ENCODE measurements around the gene SUGCT. TPM values are rescaled to one million over a fixed set of nuclear protein-coding genes. Genes with fewer than 3 reads are reported as not detected.

SUGCT gene
- total and polyA plus RNA-seq, 7 donors: 2.4 to 7.3 (median 3.2) TPM

DNA sequence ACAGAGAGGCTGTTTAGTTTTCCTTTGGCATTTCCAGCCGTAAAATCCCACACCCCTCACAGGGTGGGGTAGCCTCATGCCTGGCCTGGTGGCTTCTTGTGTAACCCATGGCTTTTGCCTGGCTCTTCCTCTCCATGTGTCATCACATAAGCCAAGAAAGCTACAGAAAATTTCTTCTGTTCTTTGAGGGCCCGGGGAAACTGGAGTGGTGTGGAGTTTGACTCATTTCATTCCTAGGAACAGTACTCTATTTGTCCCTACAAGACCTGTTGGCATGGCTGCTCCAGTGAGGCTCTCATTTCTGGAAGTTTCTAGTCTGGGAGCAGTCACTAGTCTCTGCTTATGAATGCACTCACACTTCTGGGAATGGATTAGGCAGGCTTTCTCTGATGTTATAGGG, 523.9 kb downstream of the SUGCT start:
- no peak overlapping the region for H3K27ac ChIP-seq
- no peaks in the 10 kb centered on the region for H3K4me1 ChIP-seq
- ATAC-seq (no peak), DNase-seq (no peak)
- TF ChIP-seq, protein P1, sequence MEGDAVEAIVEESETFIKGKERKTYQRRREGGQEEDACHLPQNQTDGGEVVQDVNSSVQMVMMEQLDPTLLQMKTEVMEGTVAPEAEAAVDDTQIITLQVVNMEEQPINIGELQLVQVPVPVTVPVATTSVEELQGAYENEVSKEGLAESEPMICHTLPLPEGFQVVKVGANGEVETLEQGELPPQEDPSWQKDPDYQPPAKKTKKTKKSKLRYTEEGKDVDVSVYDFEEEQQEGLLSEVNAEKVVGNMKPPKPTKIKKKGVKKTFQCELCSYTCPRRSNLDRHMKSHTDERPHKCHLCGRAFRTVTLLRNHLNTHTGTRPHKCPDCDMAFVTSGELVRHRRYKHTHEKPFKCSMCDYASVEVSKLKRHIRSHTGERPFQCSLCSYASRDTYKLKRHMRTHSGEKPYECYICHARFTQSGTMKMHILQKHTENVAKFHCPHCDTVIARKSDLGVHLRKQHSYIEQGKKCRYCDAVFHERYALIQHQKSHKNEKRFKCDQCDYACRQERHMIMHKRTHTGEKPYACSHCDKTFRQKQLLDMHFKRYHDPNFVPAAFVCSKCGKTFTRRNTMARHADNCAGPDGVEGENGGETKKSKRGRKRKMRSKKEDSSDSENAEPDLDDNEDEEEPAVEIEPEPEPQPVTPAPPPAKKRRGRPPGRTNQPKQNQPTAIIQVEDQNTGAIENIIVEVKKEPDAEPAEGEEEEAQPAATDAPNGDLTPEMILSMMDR (IDR thresholded peaks at IDR 0.05): no peak
- H3K27me3 ChIP-seq (ENCODE audit: insufficient read depth in 3 of 3, low read length in 2 of 3): no peaks in the 10 kb centered on the region
- no peaks in the 10 kb centered on the region for H3K36me3 ChIP-seq (ENCODE audit: insufficient read depth in 1 of 2, low read depth in 1 of 2)
- intact Hi-C loops (cut with DNase I): no loop called here
- H3K4me3 ChIP-seq: no peak overlapping the region
- WGBS, 3 donors: 33 to 54% (median 38%) methylated on average over 2 of the region's 2 CpGs
- no peaks in the 10 kb centered on the region for H3K9me3 ChIP-seq

DNA sequence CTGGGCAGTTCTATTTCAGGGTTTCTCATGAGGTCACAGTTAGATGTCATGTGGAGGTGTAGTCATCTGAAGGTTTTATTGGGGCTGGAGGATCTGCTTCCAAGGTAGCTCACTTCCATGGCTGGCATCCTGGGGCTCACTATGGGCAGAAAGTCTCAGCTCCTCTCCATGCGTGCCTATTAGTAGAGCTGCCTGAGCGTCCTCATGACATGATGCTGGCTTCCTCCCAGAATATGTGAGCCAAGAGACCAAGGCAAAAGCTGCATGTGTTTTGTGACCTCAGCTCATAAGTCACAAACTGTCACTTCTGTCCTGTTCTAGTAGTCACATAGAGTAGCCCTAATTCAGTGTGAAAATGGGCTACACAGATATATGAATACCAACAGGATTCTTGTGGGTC, 524.4 kb downstream of the SUGCT start:
- Histone ChIP-seq H3K9me3 (no peaks in the 10 kb centered on the region), H3K27me3 (ENCODE audit: insufficient read depth in 3 of 3, low read length in 2 of 3) (no peaks in the 10 kb centered on the region), H3K4me3 (no peak overlapping the region), H3K36me3 (ENCODE audit: insufficient read depth in 1 of 2, low read depth in 1 of 2) (no peaks in the 10 kb centered on the region), H3K27ac (no peak overlapping the region), H3K4me1 (no peaks in the 10 kb centered on the region)
- WGBS, 3 donors: 22 to 28% (median 28%) methylated on average over 2 of the region's 2 CpGs
- ATAC-seq (peak in 3 of 4 donors; percentile 51 to 60 (median 60)), DNase-seq (no peak)
- intact Hi-C loops (cut with DNase I): no loop called here
- TF ChIP-seq, protein P1 (IDR thresholded peaks at IDR 0.05): no peak

DNA sequence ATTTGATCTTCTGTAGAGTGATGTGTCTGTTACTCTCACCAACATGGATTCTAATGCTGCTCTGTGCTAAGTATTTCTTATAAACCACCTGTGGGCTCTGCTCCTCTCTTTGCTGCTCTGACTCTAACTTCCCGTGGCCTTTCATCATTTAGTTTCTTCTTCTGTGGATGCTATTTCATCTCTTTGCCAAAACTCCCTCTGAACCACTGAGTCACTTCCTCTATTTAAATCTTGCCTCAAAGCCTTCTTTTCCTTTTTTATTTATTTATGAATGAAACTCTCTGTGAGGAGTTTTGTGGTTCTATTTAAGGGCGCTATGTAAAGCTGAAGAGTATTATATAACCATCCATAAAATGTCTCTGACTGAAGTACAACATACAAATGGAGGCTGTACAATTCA, 538.5 kb downstream of the SUGCT start:
- WGBS, 3 donors: 60 to 70% (median 66%) methylated on average over 2 of the region's 2 CpGs
- no peaks in the 10 kb centered on the region for H3K9me3 ChIP-seq
- no peaks in the 10 kb centered on the region for H3K4me1 ChIP-seq
- H3K36me3 ChIP-seq (ENCODE audit: insufficient read depth in 1 of 2, low read depth in 1 of 2): no peaks in the 10 kb centered on the region
- DNase-seq (no peak), ATAC-seq (no peak)
- H3K27ac ChIP-seq: no peak overlapping the region
- intact Hi-C loops (cut with DNase I): no loop called here
- TF ChIP-seq, protein P1 (IDR thresholded peaks at IDR 0.05): no peak
- H3K27me3 ChIP-seq (ENCODE audit: insufficient read depth in 3 of 3, low read length in 2 of 3): no peaks in the 10 kb centered on the region
- H3K4me3 ChIP-seq: no peak overlapping the region

DNA sequence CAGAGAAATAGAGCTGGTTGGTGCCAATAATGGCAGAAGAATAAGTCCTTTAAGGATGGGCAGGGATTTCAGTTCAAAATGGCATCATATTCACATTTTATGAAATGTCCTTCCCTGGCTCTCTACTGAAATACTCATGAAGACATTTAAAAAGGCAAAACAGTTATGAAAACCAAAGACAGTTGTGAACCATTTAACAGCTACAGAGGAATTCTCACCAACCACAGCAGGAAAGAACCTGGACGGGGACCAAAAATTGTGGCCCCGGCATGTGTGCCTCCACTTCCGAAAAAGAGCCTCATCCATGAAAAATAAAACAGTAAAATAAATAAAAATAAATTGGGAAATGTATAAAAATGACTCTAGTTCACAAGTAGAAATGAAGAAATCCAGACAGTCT, 539.5 kb downstream of the SUGCT start:
- Histone ChIP-seq H3K27me3 (ENCODE audit: insufficient read depth in 3 of 3, low read length in 2 of 3) (no peaks in the 10 kb centered on the region), H3K4me3 (no peak overlapping the region), H3K9me3 (no peaks in the 10 kb centered on the region), H3K4me1 (no peaks in the 10 kb centered on the region), H3K36me3 (ENCODE audit: insufficient read depth in 1 of 2, low read depth in 1 of 2) (no peaks in the 10 kb centered on the region), H3K27ac (no peak overlapping the region)
- ATAC-seq (no peak), DNase-seq (no peak)
- WGBS, 3 donors: 76 to 87% (median 83%) methylated on average over 3 of the region's 3 CpGs
- TF ChIP-seq, protein P1 (IDR thresholded peaks at IDR 0.05): no peak
- intact Hi-C loops (cut with DNase I): no loop called here

DNA sequence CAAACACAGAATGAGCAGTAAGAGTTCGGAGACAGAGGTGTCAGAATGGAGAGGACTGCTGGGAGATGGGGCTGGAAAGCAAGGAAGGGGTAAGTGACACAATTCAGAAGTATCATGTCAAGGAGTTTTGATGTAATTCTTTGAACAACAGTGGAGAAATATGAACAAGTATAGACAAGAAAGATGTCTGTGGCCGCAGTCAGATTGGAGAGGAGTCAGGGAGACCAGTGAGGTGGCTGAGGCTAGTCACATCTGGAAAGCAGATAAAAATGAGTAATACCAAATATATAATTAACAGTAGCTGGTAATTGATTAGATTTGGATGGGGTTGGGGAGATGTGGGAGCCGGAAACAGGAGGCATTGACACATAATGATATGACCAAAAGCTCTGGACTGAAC, 540.9 kb downstream of the SUGCT start:
- intact Hi-C loops (cut with DNase I): no loop called here
- no peaks in the 10 kb centered on the region for H3K9me3 ChIP-seq
- H3K4me1 ChIP-seq: no peaks in the 10 kb centered on the region
- no peak overlapping the region for H3K27ac ChIP-seq
- DNase-seq (no peak), ATAC-seq (no peak)
- WGBS, 3 donors: 94 to 96% (median 94%) methylated on average over 3 of the region's 3 CpGs
- no peak overlapping the region for H3K4me3 ChIP-seq
- TF ChIP-seq, protein P1 (IDR thresholded peaks at IDR 0.05): no peak
- H3K27me3 ChIP-seq (ENCODE audit: insufficient read depth in 3 of 3, low read length in 2 of 3): no peaks in the 10 kb centered on the region
- H3K36me3 ChIP-seq (ENCODE audit: insufficient read depth in 1 of 2, low read depth in 1 of 2): no peaks in the 10 kb centered on the region
